Embryonic facial prominence (tissue), 1 donor: ENCODE data around the gene USP22.

Experiments used
- DNase-seq: peaks from one replicate; pipeline ENCODE4 v3.0.0-alpha.2; 2016; ENCODE audit errors: extremely low spot score

The USP22 gene

GRCh38 chr17:21046216-21046615, 3.4 kb upstream of the USP22 start:
- DNase-seq, result no peak

GRCh38 chr17:21044971-21045370, 2.2 kb upstream of the USP22 start:
- DNase-seq, result no peak

- DNase-seq, result peak; percentile 98
These were observed 753 bp upstream of the USP22 start for GRCh38 chr17:21043296-21044232.

GRCh38 chr17:21041741-21042457, 912 bp downstream of the USP22 start:
- peak; percentile 80 for DNase-seq

GRCh38 chr17:21039839-21040575, 2.8 kb downstream of the USP22 start:
- DNase-seq, result no peak

- DNase-seq, result no peak
These were observed 5.6 kb downstream of the USP22 start for GRCh38 chr17:21037117-21037803.

GRCh38 chr17:21036361-21036881, 6.4 kb downstream of the USP22 start:
- no peak for DNase-seq

- no peak for DNase-seq
These were observed 7.4 kb downstream of the USP22 start for GRCh38 chr17:21035406-21035805.

- DNase-seq, result no peak
These were observed 8.2 kb downstream of the USP22 start for GRCh38 chr17:21034340-21035235.

- DNase-seq, result no peak
These were observed 9.5 kb downstream of the USP22 start for GRCh38 chr17:21033350-21033749.

- DNase-seq, result no peak
These were observed 10.9 kb downstream of the USP22 start for GRCh38 chr17:21031756-21032396.

GRCh38 chr17:21030375-21030774, 12.4 kb downstream of the USP22 start:
- DNase-seq, result no peak

GRCh38 chr17:21029515-21029914, 13.3 kb downstream of the USP22 start:
- DNase-seq, result no peak

- no peak for DNase-seq
These were observed 13.8 kb downstream of the USP22 start for GRCh38 chr17:21029036-21029435.

- no peak for DNase-seq
These were observed 14.6 kb downstream of the USP22 start for GRCh38 chr17:21028192-21028591.

- DNase-seq, result no peak
These were observed 15.8 kb downstream of the USP22 start for GRCh38 chr17:21027031-21027430.

- DNase-seq, result no peak
These were observed 17.4 kb downstream of the USP22 start for GRCh38 chr17:21025451-21025850.

- DNase-seq, result no peak
These were observed 18.8 kb downstream of the USP22 start for GRCh38 chr17:21024024-21024423.

- no peak for DNase-seq
These were observed 21.5 kb downstream of the USP22 start for GRCh38 chr17:21021208-21021803.
